Measurements from ENCODE around the gene ZNF385A. TPM values are rescaled to one million over a fixed set of nuclear protein-coding genes. Genes with fewer than 3 reads are reported as not detected.

The ZNF385A gene
- total RNA-seq, 1 experiment from 2014 or later, result 5.7 TPM

DNA sequence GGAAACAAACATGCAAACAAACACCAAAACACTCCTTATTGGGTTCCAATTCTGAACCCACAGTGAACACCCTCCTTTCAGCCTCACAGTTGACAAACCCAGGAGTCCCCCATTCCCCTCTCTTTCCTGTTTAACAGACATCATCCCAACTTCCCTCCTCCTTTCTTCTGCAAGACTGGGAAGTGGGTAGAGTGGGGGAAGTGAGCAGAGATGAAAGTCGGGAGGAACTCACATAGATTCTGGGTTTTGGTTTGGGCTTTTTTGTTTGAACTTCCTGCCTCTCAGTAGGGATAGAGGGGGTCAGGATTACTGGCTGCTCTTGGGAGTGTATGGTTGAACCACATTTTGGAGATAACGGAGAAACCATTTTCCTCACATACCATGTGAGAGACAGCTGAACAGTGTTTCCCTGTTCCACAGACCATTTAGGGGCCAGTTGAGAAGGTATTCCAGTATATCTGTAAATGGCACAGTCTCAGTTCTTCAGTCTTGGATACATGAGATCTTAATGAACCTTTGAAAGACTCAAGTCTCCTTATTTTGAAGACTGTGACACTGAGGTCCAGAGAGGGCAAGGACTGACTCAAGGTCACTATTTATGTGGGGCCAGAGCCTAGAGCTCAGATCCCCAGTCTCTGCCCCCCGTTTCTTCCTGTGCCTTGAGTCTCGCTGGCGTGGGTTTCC lies 16.4 kb downstream of the ZNF385A start:
- H4K20me1 ChIP-seq (ENCODE audit: control insufficient read depth, insufficient read depth, insufficient read length), result peaks cover 2% of the 10 kb centered on the region
- WGBS (ENCODE audit: extremely low coverage, insufficient read length, low lambda C conversion rate), result no CpG with 5 or more reads among the region's 5 CpGs
- no peak overlapping the region for H3K18ac ChIP-seq (ENCODE audit: insufficient read length, low read depth, low read length)
- peaks cover 47% of the 10 kb centered on the region for H3K27me3 Mint-ChIP-seq (ENCODE audit: low read depth)
- H2BK20ac ChIP-seq (ENCODE audit: low read depth, low read length, poor library complexity, severe bottlenecking), result no peak overlapping the region
- no peaks in the 10 kb centered on the region for H3K79me2 ChIP-seq (ENCODE audit: insufficient read depth, low read length)
- H3K9me3 Mint-ChIP-seq, result no peaks in the 10 kb centered on the region
- peaks cover 12% of the 10 kb centered on the region for H3K23me2 ChIP-seq (ENCODE audit: insufficient read length, low read depth, low read length, poor library complexity, severe bottlenecking)
- no peak overlapping the region for H3K23ac ChIP-seq (ENCODE audit: insufficient read length, low read depth, low read length)
- no peak overlapping the region for H2AFZ ChIP-seq (ENCODE audit: low read length)
- no peak overlapping the region for H2BK15ac ChIP-seq (ENCODE audit: low read depth, low read length)
- no peak overlapping the region for H3K4me3 Mint-ChIP-seq
- no peaks in the 10 kb centered on the region for H3K79me1 ChIP-seq (ENCODE audit: insufficient read depth, low read depth, low read length, poor library complexity, severe bottlenecking)
- no peaks in the 10 kb centered on the region for H3K9me3 ChIP-seq (ENCODE audit: control insufficient read depth, low read depth, low read length)
- no peak overlapping the region for H3K9ac ChIP-seq (ENCODE audit: extremely low read depth, insufficient read length, low read length)
- H3K27ac Mint-ChIP-seq, result no peak overlapping the region; a peak in 1 of 7 replicates
- no peak for DNase-seq
- no peak overlapping the region for H3K56ac ChIP-seq (ENCODE audit: insufficient read length, low read depth, low read length)
- peaks cover 4 to 14% (median 10%) of the 10 kb centered on the region in 3 experiments; a peak in 6 of 7 replicates for H3K36me3 Mint-ChIP-seq (ENCODE audit: insufficient read depth in 1 of 3, low read depth in 3 of 3)
- TF ChIP-seq, protein P1, sequence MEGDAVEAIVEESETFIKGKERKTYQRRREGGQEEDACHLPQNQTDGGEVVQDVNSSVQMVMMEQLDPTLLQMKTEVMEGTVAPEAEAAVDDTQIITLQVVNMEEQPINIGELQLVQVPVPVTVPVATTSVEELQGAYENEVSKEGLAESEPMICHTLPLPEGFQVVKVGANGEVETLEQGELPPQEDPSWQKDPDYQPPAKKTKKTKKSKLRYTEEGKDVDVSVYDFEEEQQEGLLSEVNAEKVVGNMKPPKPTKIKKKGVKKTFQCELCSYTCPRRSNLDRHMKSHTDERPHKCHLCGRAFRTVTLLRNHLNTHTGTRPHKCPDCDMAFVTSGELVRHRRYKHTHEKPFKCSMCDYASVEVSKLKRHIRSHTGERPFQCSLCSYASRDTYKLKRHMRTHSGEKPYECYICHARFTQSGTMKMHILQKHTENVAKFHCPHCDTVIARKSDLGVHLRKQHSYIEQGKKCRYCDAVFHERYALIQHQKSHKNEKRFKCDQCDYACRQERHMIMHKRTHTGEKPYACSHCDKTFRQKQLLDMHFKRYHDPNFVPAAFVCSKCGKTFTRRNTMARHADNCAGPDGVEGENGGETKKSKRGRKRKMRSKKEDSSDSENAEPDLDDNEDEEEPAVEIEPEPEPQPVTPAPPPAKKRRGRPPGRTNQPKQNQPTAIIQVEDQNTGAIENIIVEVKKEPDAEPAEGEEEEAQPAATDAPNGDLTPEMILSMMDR (conservative IDR thresholded peaks at IDR 0.05), result no peak
- no peak overlapping the region for H3T11ph ChIP-seq (ENCODE audit: low read length)
- no peaks in the 10 kb centered on the region for H3K4me1 ChIP-seq (ENCODE audit: insufficient read depth, low read length)
- H3K4me1 Mint-ChIP-seq, result peaks cover 23 to 24% of the 10 kb centered on the region in 2 experiments
- H3K14ac ChIP-seq (ENCODE audit: insufficient read depth, low read length), result no peak overlapping the region
- no peak overlapping the region for H2AK5ac ChIP-seq (ENCODE audit: insufficient read length, low read length)
- H2BK12ac ChIP-seq (ENCODE audit: insufficient read length, low read depth, low read length), result no peak overlapping the region
- no peak overlapping the region for H4K5ac ChIP-seq (ENCODE audit: insufficient read length, low read depth, low read length)
- H3K4me2 ChIP-seq (ENCODE audit: insufficient read depth, insufficient read length, low read length), result peak overlapping the region; percentile 82
- H3K4ac ChIP-seq (ENCODE audit: low read depth, low read length), result no peak overlapping the region
- no peak overlapping the region for H3K27ac ChIP-seq (ENCODE audit: insufficient read length, low read depth, low read length)
- H3K27me3 ChIP-seq (ENCODE audit: insufficient read depth, low read length), result peaks cover 2% of the 10 kb centered on the region; the same call in 1 of the 2 replicates
- H2BK5ac ChIP-seq (ENCODE audit: insufficient read length, low read length), result no peak overlapping the region
- no peak overlapping the region for H4K8ac ChIP-seq (replicated peaks; ENCODE audit: insufficient read length, low read depth, low read length)
- H4K91ac ChIP-seq (ENCODE audit: insufficient read length, low read depth, low read length), result no peak overlapping the region
- no peak overlapping the region for H2BK120ac ChIP-seq (ENCODE audit: low read depth, low read length, poor library complexity, severe bottlenecking)
